ENCODE data around the gene CHDH. TPM values are rescaled to one million over a fixed set of nuclear protein-coding genes. Genes with fewer than 3 reads are reported as not detected.

CHDH gene
- total and polyA plus RNA-seq, 2 experiments from 2014 or later: 2.3 to 6.6 TPM

GRCh38 chr3:53828581-53828980, 17.6 kb downstream of the CHDH start:
- Histone ChIP-seq H3K79me2 (replicated peaks; ENCODE audit: insufficient read depth) (no peaks in the 10 kb centered on the region), H3K27ac (ENCODE audit: low read depth) (no peak overlapping the region), H3K4me1 (ENCODE audit: insufficient read depth) (no peaks in the 10 kb centered on the region), H2AFZ (no peak overlapping the region), H3K9me2 (ENCODE audit: insufficient read depth) (no peaks in the 10 kb centered on the region), H4K20me1 (replicated peaks; ENCODE audit: insufficient read depth) (no peaks in the 10 kb centered on the region; the same call in 1 of the 2 replicates), H3K4me2 (no peak overlapping the region), H3K4me3 (no peak overlapping the region), H3K27me3 (ENCODE audit: insufficient read depth) (no peaks in the 10 kb centered on the region), H3F3A (replicated peaks; ENCODE audit: low read depth) (no peaks in the 10 kb centered on the region), H3K36me3 (ENCODE audit: insufficient read depth) (no peaks in the 10 kb centered on the region)
- TF ChIP-seq EZH2phosphoT487 (IDR thresholded peaks at IDR 0.05; ENCODE audit: unreplicated experiment) (no peak), JUNB (IDR thresholded peaks at IDR 0.05; ENCODE audit: unreplicated experiment) (no peak)
- no peaks in the 10 kb centered on the region for H3K9me3 Mint-ChIP-seq
- peaks cover 2% of the 10 kb centered on the region for H3K27me3 Mint-ChIP-seq (ENCODE audit: insufficient read depth, low read depth, poor library complexity)
- no peaks in the 10 kb centered on the region for H3K36me3 Mint-ChIP-seq (ENCODE audit: low read depth)
- no peak for ATAC-seq
- DNase-seq (ENCODE audit: low spot score): no peak
- no peak overlapping the region for H3K27ac Mint-ChIP-seq
- peaks cover 12% of the 10 kb centered on the region for H3K4me1 Mint-ChIP-seq
- no peak overlapping the region for H3K4me3 Mint-ChIP-seq

DNA sequence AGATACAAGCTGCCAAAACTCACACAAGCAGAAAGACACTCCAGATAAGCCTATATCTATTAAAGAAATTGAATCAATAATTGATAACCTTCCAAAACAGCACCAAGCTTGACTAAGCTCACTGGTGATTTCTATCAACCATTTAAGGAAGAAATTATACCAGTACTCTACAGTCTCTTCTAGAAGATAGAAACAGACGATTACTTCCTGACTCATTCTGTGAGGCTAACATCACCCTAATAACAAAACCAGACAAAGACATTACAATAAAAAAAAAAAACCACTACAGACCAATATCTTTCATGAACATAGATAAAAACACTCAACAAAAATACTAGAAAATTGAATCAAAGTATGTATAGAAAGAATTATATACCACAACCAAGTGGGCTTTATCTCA, 20.2 kb downstream of the CHDH start:
- H3K36me3 Mint-ChIP-seq (ENCODE audit: low read depth): no peaks in the 10 kb centered on the region
- TF ChIP-seq REST (IDR thresholded peaks at IDR 0.05; ENCODE audit: unreplicated experiment): no peak
- TF ChIP-seq STAT1 (IDR thresholded peaks at IDR 0.05; ENCODE audit: unreplicated experiment): no peak
- TF ChIP-seq NANOG (IDR thresholded peaks at IDR 0.05; ENCODE audit: borderline replicate concordance): no peak
- no peak for TF ChIP-seq CTCF (conservative IDR thresholded peaks at IDR 0.05; ENCODE audit: low read depth in 2 of 2)
- TF ChIP-seq, protein P1, sequence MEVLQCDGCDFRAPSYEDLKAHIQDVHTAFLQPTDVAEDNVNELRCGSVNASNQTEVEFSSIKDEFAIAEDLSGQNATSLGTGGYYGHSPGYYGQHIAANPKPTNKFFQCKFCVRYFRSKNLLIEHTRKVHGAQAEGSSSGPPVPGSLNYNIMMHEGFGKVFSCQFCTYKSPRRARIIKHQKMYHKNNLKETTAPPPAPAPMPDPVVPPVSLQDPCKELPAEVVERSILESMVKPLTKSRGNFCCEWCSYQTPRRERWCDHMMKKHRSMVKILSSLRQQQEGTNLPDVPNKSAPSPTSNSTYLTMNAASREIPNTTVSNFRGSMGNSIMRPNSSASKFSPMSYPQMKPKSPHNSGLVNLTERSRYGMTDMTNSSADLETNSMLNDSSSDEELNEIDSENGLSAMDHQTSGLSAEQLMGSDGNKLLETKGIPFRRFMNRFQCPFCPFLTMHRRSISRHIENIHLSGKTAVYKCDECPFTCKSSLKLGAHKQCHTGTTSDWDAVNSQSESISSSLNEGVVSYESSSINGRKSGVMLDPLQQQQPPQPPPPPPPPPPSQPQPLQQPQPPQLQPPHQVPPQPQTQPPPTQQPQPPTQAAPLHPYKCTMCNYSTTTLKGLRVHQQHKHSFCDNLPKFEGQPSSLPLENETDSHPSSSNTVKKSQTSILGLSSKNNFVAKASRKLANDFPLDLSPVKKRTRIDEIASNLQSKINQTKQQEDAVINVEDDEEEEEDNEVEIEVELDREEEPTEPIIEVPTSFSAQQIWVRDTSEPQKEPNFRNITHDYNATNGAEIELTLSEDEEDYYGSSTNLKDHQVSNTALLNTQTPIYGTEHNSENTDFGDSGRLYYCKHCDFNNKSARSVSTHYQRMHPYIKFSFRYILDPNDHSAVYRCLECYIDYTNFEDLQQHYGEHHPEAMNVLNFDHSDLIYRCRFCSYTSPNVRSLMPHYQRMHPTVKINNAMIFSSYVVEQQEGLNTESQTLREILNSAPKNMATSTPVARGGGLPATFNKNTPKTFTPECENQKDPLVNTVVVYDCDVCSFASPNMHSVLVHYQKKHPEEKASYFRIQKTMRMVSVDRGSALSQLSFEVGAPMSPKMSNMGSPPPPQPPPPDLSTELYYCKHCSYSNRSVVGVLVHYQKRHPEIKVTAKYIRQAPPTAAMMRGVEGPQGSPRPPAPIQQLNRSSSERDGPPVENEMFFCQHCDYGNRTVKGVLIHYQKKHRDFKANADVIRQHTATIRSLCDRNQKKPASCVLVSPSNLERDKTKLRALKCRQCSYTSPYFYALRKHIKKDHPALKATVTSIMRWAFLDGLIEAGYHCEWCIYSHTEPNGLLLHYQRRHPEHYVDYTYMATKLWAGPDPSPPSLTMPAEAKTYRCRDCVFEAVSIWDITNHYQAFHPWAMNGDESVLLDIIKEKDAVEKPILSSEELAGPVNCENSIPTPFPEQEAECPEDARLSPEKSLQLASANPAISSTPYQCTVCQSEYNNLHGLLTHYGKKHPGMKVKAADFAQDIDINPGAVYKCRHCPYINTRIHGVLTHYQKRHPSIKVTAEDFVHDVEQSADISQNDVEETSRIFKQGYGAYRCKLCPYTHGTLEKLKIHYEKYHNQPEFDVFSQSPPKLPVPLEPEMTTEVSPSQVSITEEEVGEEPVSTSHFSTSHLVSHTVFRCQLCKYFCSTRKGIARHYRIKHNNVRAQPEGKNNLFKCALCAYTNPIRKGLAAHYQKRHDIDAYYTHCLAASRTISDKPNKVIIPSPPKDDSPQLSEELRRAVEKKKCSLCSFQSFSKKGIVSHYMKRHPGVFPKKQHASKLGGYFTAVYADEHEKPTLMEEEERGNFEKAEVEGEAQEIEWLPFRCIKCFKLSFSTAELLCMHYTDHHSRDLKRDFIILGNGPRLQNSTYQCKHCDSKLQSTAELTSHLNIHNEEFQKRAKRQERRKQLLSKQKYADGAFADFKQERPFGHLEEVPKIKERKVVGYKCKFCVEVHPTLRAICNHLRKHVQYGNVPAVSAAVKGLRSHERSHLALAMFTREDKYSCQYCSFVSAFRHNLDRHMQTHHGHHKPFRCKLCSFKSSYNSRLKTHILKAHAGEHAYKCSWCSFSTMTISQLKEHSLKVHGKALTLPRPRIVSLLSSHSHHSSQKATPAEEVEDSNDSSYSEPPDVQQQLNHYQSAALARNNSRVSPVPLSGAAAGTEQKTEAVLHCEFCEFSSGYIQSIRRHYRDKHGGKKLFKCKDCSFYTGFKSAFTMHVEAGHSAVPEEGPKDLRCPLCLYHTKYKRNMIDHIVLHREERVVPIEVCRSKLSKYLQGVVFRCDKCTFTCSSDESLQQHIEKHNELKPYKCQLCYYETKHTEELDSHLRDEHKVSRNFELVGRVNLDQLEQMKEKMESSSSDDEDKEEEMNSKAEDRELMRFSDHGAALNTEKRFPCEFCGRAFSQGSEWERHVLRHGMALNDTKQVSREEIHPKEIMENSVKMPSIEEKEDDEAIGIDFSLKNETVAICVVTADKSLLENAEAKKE (CRISPR knock-in tag; IDR thresholded peaks at IDR 0.05): no peak
- no peak for TF ChIP-seq POLR2AphosphoS5 (IDR thresholded peaks at IDR 0.05; ENCODE audit: low read depth)
- TF ChIP-seq JUNB (IDR thresholded peaks at IDR 0.05; ENCODE audit: unreplicated experiment): no peak
- TF ChIP-seq, protein P2, sequence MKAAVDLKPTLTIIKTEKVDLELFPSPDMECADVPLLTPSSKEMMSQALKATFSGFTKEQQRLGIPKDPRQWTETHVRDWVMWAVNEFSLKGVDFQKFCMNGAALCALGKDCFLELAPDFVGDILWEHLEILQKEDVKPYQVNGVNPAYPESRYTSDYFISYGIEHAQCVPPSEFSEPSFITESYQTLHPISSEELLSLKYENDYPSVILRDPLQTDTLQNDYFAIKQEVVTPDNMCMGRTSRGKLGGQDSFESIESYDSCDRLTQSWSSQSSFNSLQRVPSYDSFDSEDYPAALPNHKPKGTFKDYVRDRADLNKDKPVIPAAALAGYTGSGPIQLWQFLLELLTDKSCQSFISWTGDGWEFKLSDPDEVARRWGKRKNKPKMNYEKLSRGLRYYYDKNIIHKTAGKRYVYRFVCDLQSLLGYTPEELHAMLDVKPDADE (IDR thresholded peaks at IDR 0.05): no peak
- TF ChIP-seq ZNF114 (CRISPR knock-in tag; IDR thresholded peaks at IDR 0.05): no peak

More for the DNA sequence above, 20.2 kb downstream of the CHDH start:
- no peaks in the 10 kb centered on the region for H3K9me3 Mint-ChIP-seq
- Histone ChIP-seq H3K4me2 (no peak overlapping the region), H3K4me3 (no peak overlapping the region), H3K4me1 (ENCODE audit: insufficient read depth) (no peaks in the 10 kb centered on the region), H2AFZ (no peak overlapping the region), H3K9me2 (ENCODE audit: insufficient read depth) (no peaks in the 10 kb centered on the region), H3K27me3 (ENCODE audit: insufficient read depth) (no peaks in the 10 kb centered on the region), H3F3A (replicated peaks; ENCODE audit: low read depth) (no peaks in the 10 kb centered on the region), H4K20me1 (replicated peaks; ENCODE audit: insufficient read depth) (no peaks in the 10 kb centered on the region; the same call in 1 of the 2 replicates), H3K36me3 (ENCODE audit: insufficient read depth) (no peaks in the 10 kb centered on the region), H3K27ac (ENCODE audit: low read depth) (no peak overlapping the region), H3K79me2 (replicated peaks; ENCODE audit: insufficient read depth) (no peaks in the 10 kb centered on the region)
- peaks cover 2% of the 10 kb centered on the region for H3K27me3 Mint-ChIP-seq (ENCODE audit: insufficient read depth, low read depth, poor library complexity)
- ATAC-seq (no peak), DNase-seq (ENCODE audit: low spot score) (no peak)
- H3K4me3 Mint-ChIP-seq: no peak overlapping the region
- H3K4me1 Mint-ChIP-seq: peaks cover 12% of the 10 kb centered on the region
- H3K27ac Mint-ChIP-seq: no peak overlapping the region
